Measurements from ENCODE around the gene GFPT1. TPM values are rescaled to one million over a fixed set of nuclear protein-coding genes. Genes with fewer than 3 reads are reported as not detected.

Gene GFPT1
- total and polyA plus RNA-seq, 7 experiments from 2014 or later, result 8.4 to 29.8 (median 15.6) TPM

DNA sequence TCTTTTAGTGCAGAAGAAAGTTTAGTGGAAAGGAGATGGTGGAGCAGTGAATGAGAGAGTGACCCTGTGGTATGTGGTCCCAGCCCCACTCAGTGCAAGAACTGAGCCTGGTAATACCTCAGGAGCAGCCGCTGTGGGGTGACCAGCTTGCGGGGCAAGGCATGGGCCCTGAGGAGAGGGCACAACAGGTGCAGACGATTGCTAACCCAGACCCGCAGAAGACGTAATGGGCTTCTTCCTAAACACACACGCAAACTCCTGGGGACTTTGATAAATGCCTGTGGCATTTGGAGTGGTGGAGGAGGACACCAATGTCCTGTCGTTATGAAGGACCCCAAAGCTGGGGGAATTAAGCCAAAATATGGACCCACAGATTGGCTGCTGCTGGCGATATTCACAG, 78.7 kb downstream of the GFPT1 start:
- intact Hi-C loops (cut with micrococcal nuclease), result loop anchor here in 1 of 2 donors (1.0 to 5.0 kb wide), 2 partner anchors 296 to 845 kb away; partner anchors contain the start of gene ANTXR1
- no peak for DNase-seq
- Histone ChIP-seq H3K27ac (ENCODE audit: low read depth, low read length) (no peak overlapping the region), H3K36me3 (ENCODE audit: control insufficient read depth in 2 of 3, insufficient read depth in 3 of 3, low read length in 3 of 3) (no peaks in the 10 kb centered on the region), H3K9me3 (ENCODE audit: control insufficient read depth in 2 of 3, low read length in 3 of 3) (peaks cover 0 to 8% (median 0%) of the 10 kb centered on the region in 3 experiments), H3K4me3 (ENCODE audit: low read length) (no peak overlapping the region), H3K4me1 (ENCODE audit: control insufficient read depth in 2 of 2, insufficient read depth in 2 of 2, low read length in 2 of 2) (peaks cover 0 to 15% of the 10 kb centered on the region in 2 donors), H3K27me3 (ENCODE audit: control insufficient read depth in 2 of 2, insufficient read depth in 2 of 2, low read length in 2 of 2) (peaks cover 0 to 7% of the 10 kb centered on the region in 2 donors)
- Mint-ChIP-seq H3K9me3 (peaks cover 2 to 16% (median 7%) of the 10 kb centered on the region in 11 donors), H3K4me3 (peak overlapping the region in 6 of 10 donors; percentile 2 to 81 (median 54)), H3K27ac (no peak overlapping the region), H3K36me3 (peaks cover 3 to 10% (median 7%) of the 10 kb centered on the region in 5 donors), H3K27me3 (peaks cover 12 to 50% (median 25%) of the 10 kb centered on the region in 5 donors), H3K4me1 (peaks cover 7 to 24% (median 17%) of the 10 kb centered on the region in 7 donors)
- ChIA-PET POLR2A (no interaction called here), CTCF (interaction anchor here (0.7 kb wide), 2 partner anchors 10 to 700 kb away, joined by 3 read pairs; no protein-coding TSS in a partner anchor)
- ATAC-seq, result no peak

DNA sequence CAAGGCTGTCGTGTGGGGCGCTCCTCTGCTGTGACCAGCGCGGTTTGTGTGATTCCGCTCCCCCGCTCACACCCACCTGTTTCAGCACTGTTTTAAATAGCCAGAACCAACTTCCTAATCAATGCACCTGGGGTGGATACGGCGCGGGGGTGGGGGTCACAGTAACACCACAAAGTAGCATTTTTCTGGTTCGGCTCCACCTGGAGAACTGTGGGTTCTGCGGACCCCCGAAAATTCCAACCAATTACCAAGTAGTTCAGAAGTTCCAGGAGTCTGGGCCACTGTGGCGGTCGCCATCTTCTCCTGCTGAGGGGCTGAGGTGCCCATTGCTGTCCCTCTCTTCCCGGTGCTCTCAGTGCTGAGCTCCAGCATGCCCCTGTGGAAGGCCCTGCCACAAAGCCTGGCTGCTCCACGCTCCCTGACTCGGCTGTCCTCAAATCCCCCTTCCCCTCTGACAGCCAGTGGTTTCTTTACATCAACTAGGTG, 79.4 kb downstream of the GFPT1 start:
- peaks cover 0 to 7% of the 10 kb centered on the region in 2 donors for H3K27me3 ChIP-seq (ENCODE audit: control insufficient read depth in 2 of 2, insufficient read depth in 2 of 2, low read length in 2 of 2)
- ChIA-PET CTCF (interaction anchor here (0.7 kb wide), 1 partner anchor 11 kb away, joined by 3 read pairs; no protein-coding TSS in a partner anchor), POLR2A (no interaction called here)
- Mint-ChIP-seq H3K27me3 (peaks cover 17 to 55% (median 31%) of the 10 kb centered on the region in 5 donors), H3K9me3 (peaks cover 0 to 13% (median 4%) of the 10 kb centered on the region in 11 donors), H3K36me3 (peaks cover 0 to 7% (median 4%) of the 10 kb centered on the region in 5 donors), H3K27ac (no peak overlapping the region), H3K4me1 (peaks cover 7 to 24% (median 17%) of the 10 kb centered on the region in 7 donors), H3K4me3 (peak overlapping the region; percentile 59 to 82 (median 77))
- peak overlapping the region; percentile 69 for H3K4me3 ChIP-seq (ENCODE audit: low read length)
- H3K9me3 ChIP-seq (ENCODE audit: control insufficient read depth in 2 of 3, low read length in 3 of 3), result peaks cover 0 to 8% (median 0%) of the 10 kb centered on the region in 3 experiments
- H3K27ac ChIP-seq (ENCODE audit: low read depth, low read length), result no peak overlapping the region
- no peak for DNase-seq
- H3K36me3 ChIP-seq (ENCODE audit: control insufficient read depth in 2 of 3, insufficient read depth in 3 of 3, low read length in 3 of 3), result no peaks in the 10 kb centered on the region
- intact Hi-C loops (cut with micrococcal nuclease), result loop anchor here (1.0 to 5.0 kb wide), 5 partner anchors 281 to 844 kb away; partner anchors contain the start of gene ANTXR1 (in 2 of the 2)
- ATAC-seq, result no peak
- peaks cover 0 to 15% of the 10 kb centered on the region in 2 donors for H3K4me1 ChIP-seq (ENCODE audit: control insufficient read depth in 2 of 2, insufficient read depth in 2 of 2, low read length in 2 of 2)

GRCh38 chr2:69306822-69307578, 80.0 kb downstream of the GFPT1 start:
- Mint-ChIP-seq H3K4me3 (peak overlapping the region; percentile 59 to 82 (median 77)), H3K27me3 (peaks cover 21 to 59% (median 31%) of the 10 kb centered on the region in 5 donors), H3K4me1 (peaks cover 9 to 24% (median 17%) of the 10 kb centered on the region in 7 donors), H3K27ac (no peak overlapping the region), H3K9me3 (peaks cover 0 to 11% (median 4%) of the 10 kb centered on the region in 11 donors), H3K36me3 (peaks cover 0 to 5% (median 4%) of the 10 kb centered on the region in 5 donors)
- Histone ChIP-seq H3K4me3 (ENCODE audit: low read length) (peak overlapping the region; percentile 69), H3K27me3 (ENCODE audit: control insufficient read depth in 2 of 2, insufficient read depth in 2 of 2, low read length in 2 of 2) (peaks cover 0 to 7% of the 10 kb centered on the region in 2 donors), H3K27ac (ENCODE audit: low read depth, low read length) (no peak overlapping the region), H3K9me3 (ENCODE audit: control insufficient read depth in 2 of 3, low read length in 3 of 3) (peaks cover 0 to 8% (median 0%) of the 10 kb centered on the region in 3 experiments), H3K36me3 (ENCODE audit: control insufficient read depth in 2 of 3, insufficient read depth in 3 of 3, low read length in 3 of 3) (no peaks in the 10 kb centered on the region), H3K4me1 (ENCODE audit: control insufficient read depth in 2 of 2, insufficient read depth in 2 of 2, low read length in 2 of 2) (peaks cover 0 to 15% of the 10 kb centered on the region in 2 donors)
- peak; percentile 17 to 69 (median 45) for DNase-seq
- intact Hi-C loops (cut with micrococcal nuclease), result loop anchor here (1.0 to 5.0 kb wide), 4 partner anchors 281 to 364 kb away; partner anchors contain the start of gene ANTXR1 (in 2 of the 2)
- ChIA-PET CTCF (interaction anchor here (1.1 kb wide), 1 partner anchor 364 kb away, joined by 3 read pairs; no protein-coding TSS in a partner anchor), POLR2A (no interaction called here)
- ATAC-seq, result peak; percentile 85

- Mint-ChIP-seq H3K9me3 (peaks cover 0 to 11% (median 4%) of the 10 kb centered on the region in 11 donors), H3K36me3 (peaks cover 0 to 5% (median 4%) of the 10 kb centered on the region in 5 donors), H3K4me1 (peaks cover 9 to 24% (median 17%) of the 10 kb centered on the region in 7 donors), H3K27ac (no peak overlapping the region), H3K4me3 (peak overlapping the region in 9 of 10 donors; percentile 59 to 82 (median 76)), H3K27me3 (peaks cover 27 to 63% (median 31%) of the 10 kb centered on the region in 5 donors)
- POLR2A ChIA-PET, result no interaction called here
- Histone ChIP-seq H3K27ac (ENCODE audit: low read depth, low read length) (no peak overlapping the region), H3K9me3 (ENCODE audit: control insufficient read depth in 2 of 3, low read length in 3 of 3) (peaks cover 0 to 8% (median 0%) of the 10 kb centered on the region in 3 experiments), H3K4me1 (ENCODE audit: control insufficient read depth in 2 of 2, insufficient read depth in 2 of 2, low read length in 2 of 2) (peaks cover 0 to 15% of the 10 kb centered on the region in 2 donors), H3K36me3 (ENCODE audit: control insufficient read depth in 2 of 3, insufficient read depth in 3 of 3, low read length in 3 of 3) (no peaks in the 10 kb centered on the region), H3K4me3 (ENCODE audit: low read length) (peak overlapping the region; percentile 69), H3K27me3 (ENCODE audit: control insufficient read depth in 2 of 2, insufficient read depth in 2 of 2, low read length in 2 of 2) (peaks cover 0 to 7% of the 10 kb centered on the region in 2 donors)
- CTCF ChIA-PET, result interaction anchor here (0.6 to 1.1 kb wide), 3 partner anchors 24 to 364 kb away, joined by 3 to 5 read pairs (median 3); no protein-coding TSS in a partner anchor
- intact Hi-C loops (cut with micrococcal nuclease), result loop anchor here in 1 of 2 donors (5.0 kb wide), 1 partner anchor 294 kb away; the partner anchor contains the start of gene ANTXR1
- no peak for ATAC-seq
- DNase-seq, result no peak
These were observed 80.6 kb downstream of the GFPT1 start for GRCh38 chr2:69306393-69306821.

- Mint-ChIP-seq H3K27me3 (peaks cover 27 to 64% (median 31%) of the 10 kb centered on the region in 5 donors), H3K4me1 (peaks cover 9 to 24% (median 17%) of the 10 kb centered on the region in 7 donors), H3K36me3 (peaks cover 0 to 5% (median 4%) of the 10 kb centered on the region in 5 donors), H3K27ac (no peak overlapping the region), H3K4me3 (peak overlapping the region in 9 of 10 donors; percentile 59 to 82 (median 76)), H3K9me3 (peaks cover 0 to 11% (median 4%) of the 10 kb centered on the region in 11 donors)
- CTCF ChIA-PET, result interaction anchor here (0.6 to 1.1 kb wide), 3 partner anchors 23 to 363 kb away, joined by 3 to 5 read pairs (median 3); no protein-coding TSS in a partner anchor
- POLR2A ChIA-PET, result no interaction called here
- intact Hi-C loops (cut with micrococcal nuclease), result loop anchor here in 1 of 2 donors (5.0 kb wide), 1 partner anchor 294 kb away; the partner anchor contains the start of gene ANTXR1
- no peak overlapping the region for H3K4me3 ChIP-seq (ENCODE audit: low read length)
- H3K4me1 ChIP-seq (ENCODE audit: control insufficient read depth in 2 of 2, insufficient read depth in 2 of 2, low read length in 2 of 2), result peaks cover 0 to 15% of the 10 kb centered on the region in 2 donors
- DNase-seq (no peak), ATAC-seq (no peak)
- H3K27me3 ChIP-seq (ENCODE audit: control insufficient read depth in 2 of 2, insufficient read depth in 2 of 2, low read length in 2 of 2), result peaks cover 0 to 7% of the 10 kb centered on the region in 2 donors
- no peaks in the 10 kb centered on the region for H3K36me3 ChIP-seq (ENCODE audit: control insufficient read depth in 2 of 3, insufficient read depth in 3 of 3, low read length in 3 of 3)
- no peak overlapping the region for H3K27ac ChIP-seq (ENCODE audit: low read depth, low read length)
- peaks cover 0 to 8% (median 0%) of the 10 kb centered on the region in 3 experiments for H3K9me3 ChIP-seq (ENCODE audit: control insufficient read depth in 2 of 3, low read length in 3 of 3)
These were observed 81.2 kb downstream of the GFPT1 start for GRCh38 chr2:69305712-69306392.

Data from naive thymus-derived CD4-positive, alpha-beta T cell (primary cell).